Endothelial cell of umbilical vein (primary cell): ENCODE data around the gene MRPS23. TPM values are rescaled to one million over a fixed set of nuclear protein-coding genes. Genes with fewer than 3 reads are reported as not detected.

Experiments
- BruUV-seq: library from RNA; stranded (reverse); fragments of 400-500 nt; replicated peaks from 2 replicates; lab custom pipeline; 2021; lab: Mats Ljungman, UMichigan
- CTCF ChIA-PET: fragments of 300-600, 350-600 bp; sonication (Branson Sonifier 250); formaldehyde crosslinking; loops from one replicate; lab custom pipeline; 2021; ENCODE audit warnings: antibody characterized with exemption, inconsistent platforms; lab: Charles Lee
- POLR2A ChIA-PET: fragments of 300-600, 350-600 bp; sonication (Branson Sonifier 250); formaldehyde crosslinking; loops from one replicate; lab custom pipeline; 2021; ENCODE audit warnings: antibody characterized with exemption, inconsistent platforms; lab: Charles Lee
- DNase-seq: peaks from one replicate; pipeline ENCODE4 v3.0.0-alpha.2; 2011; ENCODE audit warnings: low read depth, low spot score
- FAIRE-seq: peaks from 2 replicates; lab custom pipeline; 2011; peaks lifted over from hg19 to GRCh38; lab: Jason Lieb, UNC
- H2AFZ ChIP-seq: 2 replicates; pipeline ENCODE4 v1.6.0; 2012; ENCODE audit warnings: low read depth, low read length, control low read depth, inconsistent platforms
- H3K27ac ChIP-seq: 2 replicates; pipeline ENCODE4 v1.5.1; 2011; ENCODE audit warnings: low read depth, mild to moderate bottlenecking, control low read depth, low read length, moderate library complexity; ENCODE audit not compliant: insufficient read depth
- H3K27me3 ChIP-seq, 2 experiments: 2 replicates each; pipeline versions ENCODE4 v1.6.0 to v1.6.1; 2011; ENCODE audit warnings: low read length in 2 of 2, mixed read lengths in 1 of 2; ENCODE audit not compliant: control insufficient read depth in 2 of 2, insufficient read depth in 2 of 2
- H3K36me3 ChIP-seq, 2 experiments: 2 replicates in 1 of 2; 3 replicates in 1 of 2; pipeline ENCODE4 v1.5.1; 2011; ENCODE audit warnings: low read length in 2 of 2, mild to moderate bottlenecking in 1 of 2, moderate library complexity in 1 of 2; ENCODE audit not compliant: control insufficient read depth in 2 of 2, insufficient read depth in 2 of 2; ENCODE audit errors: extremely low read depth in 1 of 2
- H3K4me1 ChIP-seq: 3 replicates; pipeline ENCODE4 v1.5.1; 2011; ENCODE audit warnings: mild to moderate bottlenecking, low read length; ENCODE audit not compliant: control insufficient read depth, insufficient read depth; ENCODE audit errors: extremely low read depth
- H3K4me2 ChIP-seq: 2 replicates; pipeline ENCODE4 v1.6.1; 2011; ENCODE audit warnings: low read length, control low read depth, mixed read lengths; ENCODE audit not compliant: insufficient read depth
- H3K4me3 ChIP-seq, 3 experiments: fragments of 200-600 bp in 1 of 3; sonication (generic), shearing (Covaris generic) in 1 of 3; replicated peaks in 1 of 3; 2 replicates each; pipeline ENCODE4 v1.5.1; 2011 to 2016; ENCODE audit warnings: control low read depth in 3 of 3, low read length in 3 of 3, mild to moderate bottlenecking in 2 of 3, inconsistent platforms in 1 of 3, low read depth in 1 of 3, moderate library complexity in 1 of 3; ENCODE audit not compliant: insufficient read depth in 1 of 3
- H3K79me2 ChIP-seq: 2 replicates; pipeline ENCODE4 v1.6.0; 2012; ENCODE audit warnings: low read length, inconsistent platforms; ENCODE audit not compliant: control insufficient read depth, insufficient read depth
- H3K9ac ChIP-seq: replicated peaks from 2 replicates; pipeline ENCODE3; 2011; ENCODE audit warnings: low read length, control low read depth; ENCODE audit not compliant: insufficient read depth; ENCODE audit errors: extremely low read depth
- H3K9me1 ChIP-seq: replicated peaks from 3 replicates; pipeline ENCODE4 v1.6.0; 2011; ENCODE audit warnings: mild to moderate bottlenecking, low read length; ENCODE audit not compliant: control insufficient read depth, insufficient read depth; ENCODE audit errors: extremely low read depth
- H3K9me3 ChIP-seq: replicated peaks from 2 replicates; pipeline ENCODE4 v1.5.1; 2012; ENCODE audit warnings: low read length, inconsistent platforms; ENCODE audit not compliant: control insufficient read depth, insufficient read depth
- H4K20me1 ChIP-seq: replicated peaks from 2 replicates; pipeline ENCODE3; 2011; ENCODE audit warnings: mild to moderate bottlenecking, low read length; ENCODE audit not compliant: control insufficient read depth, insufficient read depth; ENCODE audit errors: extremely low read depth
- FOS ChIP-seq: IDR thresholded peaks from 2 replicates; pipeline ENCODE4 v1.6.1; 2011; ENCODE audit warnings: mild to moderate bottlenecking, low read length, moderate library complexity, borderline replicate concordance; ENCODE audit not compliant: insufficient read depth
- GATA2 ChIP-seq: IDR thresholded peaks from 2 replicates; pipeline ENCODE4 v1.7.0; 2011; ENCODE audit warnings: low read depth, mild to moderate bottlenecking, moderate library complexity, mixed read lengths, low read length; ENCODE audit not compliant: insufficient read length, insufficient read depth
- MAX ChIP-seq: IDR thresholded peaks from 2 replicates; pipeline ENCODE4 v1.6.1; 2011; ENCODE audit not compliant: insufficient read depth, insufficient read length
- MYC ChIP-seq: IDR thresholded peaks from one replicate; pipeline ENCODE4 v1.6.1; 2011; ENCODE audit warnings: mild to moderate bottlenecking, low read depth, low read length
- POLR2AphosphoS5 ChIP-seq: IDR thresholded peaks from 2 replicates; pipeline ENCODE4 v1.6.1; 2012; ENCODE audit warnings: low read depth, mild to moderate bottlenecking, control low read depth, low read length, moderate library complexity; ENCODE audit not compliant: insufficient read depth
- dilution Hi-C: fragments of 300-500 bp; cut with MboI; formaldehyde crosslinking; loops from one replicate; pipeline ENCODE4 v1.15.0; 2019; ENCODE audit warnings: low sequenced_read_pairs; ENCODE audit not compliant: extremely low pct_ligation_motif_present
- intact Hi-C: fragments of 100-400 bp; cut with micrococcal nuclease; formaldehyde crosslinking; loops from one replicate; pipeline ENCODE4 v1.10.0; 2022
- polyA plus RNA-seq, 4 experiments: library from polyadenylated mRNA; depleted of rRNA in 3 of 4; stranded (reverse) in 3 of 4; unstranded in 1 of 4; fragments of >200 nt; gene quantifications; 2 replicates each; pipeline versions ENCODE4 v1.2.1 to v1.2.3, GENCODE V29; 2011 to 2012; ENCODE audit warnings: missing spikeins in 1 of 4
- total RNA-seq: library from RNA; stranded (reverse); gene quantifications from 2 replicates; pipeline ENCODE4 v1.2.3, GENCODE V29; 2021
- TF ChIP-seq, protein P1 (sequence below), 2 donors: IDR thresholded peaks; 1 replicate in 1 of 2; 2 replicates in 1 of 2; pipeline ENCODE4 v1.5.1; 2011; ENCODE audit warnings: low read length in 2 of 2, mild to moderate bottlenecking in 2 of 2, moderate library complexity in 2 of 2, control low read depth in 1 of 2, inconsistent platforms in 1 of 2, low read depth in 1 of 2; ENCODE audit not compliant: insufficient read depth in 1 of 2; ENCODE audit errors: extremely low read depth in 1 of 2

The MRPS23 gene
- total and polyA plus RNA-seq, 2 donors (not counting 3 experiments of a cell fraction or from before 2014, with no cell fraction given): 39.9 to 46.2 TPM

- H3K79me2 ChIP-seq: no peaks in the 10 kb centered on the region
- peaks cover 3% of the 10 kb centered on the region in 2 experiments for H3K27me3 ChIP-seq
- ChIA-PET CTCF (interaction anchor here (1.0 to 3.8 kb wide), 4 partner anchors 12 to 670 kb away, joined by 3 to 22 read pairs (median 4); no protein-coding TSS in a partner anchor), POLR2A (no interaction called here)
- FAIRE-seq: no peak
- no peak for DNase-seq
- no peaks in the 10 kb centered on the region for H4K20me1 ChIP-seq
- dilution Hi-C loops (no loop called here), intact Hi-C loops (no loop called here)
- H3K9me1 ChIP-seq: no peaks in the 10 kb centered on the region
- BruUV-seq: no TSS peak
- no peak overlapping the region for H2AFZ ChIP-seq
- H3K27ac ChIP-seq: no peak overlapping the region
- no peak overlapping the region for H3K4me2 ChIP-seq
- no peaks in the 10 kb centered on the region for H3K4me1 ChIP-seq
- no peaks in the 10 kb centered on the region for H3K36me3 ChIP-seq
- H3K4me3 ChIP-seq: no peak overlapping the region
- no peak overlapping the region for H3K9ac ChIP-seq
- no peaks in the 10 kb centered on the region for H3K9me3 ChIP-seq
- TF ChIP-seq MYC: no peak
Measured at GRCh38 chr17:57794841-57795240, 55.0 kb downstream of the MRPS23 start.

- no peaks in the 10 kb centered on the region for H3K36me3 ChIP-seq
- TF ChIP-seq, protein P1, sequence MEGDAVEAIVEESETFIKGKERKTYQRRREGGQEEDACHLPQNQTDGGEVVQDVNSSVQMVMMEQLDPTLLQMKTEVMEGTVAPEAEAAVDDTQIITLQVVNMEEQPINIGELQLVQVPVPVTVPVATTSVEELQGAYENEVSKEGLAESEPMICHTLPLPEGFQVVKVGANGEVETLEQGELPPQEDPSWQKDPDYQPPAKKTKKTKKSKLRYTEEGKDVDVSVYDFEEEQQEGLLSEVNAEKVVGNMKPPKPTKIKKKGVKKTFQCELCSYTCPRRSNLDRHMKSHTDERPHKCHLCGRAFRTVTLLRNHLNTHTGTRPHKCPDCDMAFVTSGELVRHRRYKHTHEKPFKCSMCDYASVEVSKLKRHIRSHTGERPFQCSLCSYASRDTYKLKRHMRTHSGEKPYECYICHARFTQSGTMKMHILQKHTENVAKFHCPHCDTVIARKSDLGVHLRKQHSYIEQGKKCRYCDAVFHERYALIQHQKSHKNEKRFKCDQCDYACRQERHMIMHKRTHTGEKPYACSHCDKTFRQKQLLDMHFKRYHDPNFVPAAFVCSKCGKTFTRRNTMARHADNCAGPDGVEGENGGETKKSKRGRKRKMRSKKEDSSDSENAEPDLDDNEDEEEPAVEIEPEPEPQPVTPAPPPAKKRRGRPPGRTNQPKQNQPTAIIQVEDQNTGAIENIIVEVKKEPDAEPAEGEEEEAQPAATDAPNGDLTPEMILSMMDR (IDR thresholded peaks at IDR 0.05; ENCODE audit: extremely low read depth in 1 of 2, insufficient read depth in 1 of 2, low read depth in 1 of 2, low read length in 2 of 2): no peak
- TF ChIP-seq MYC (no peak), MAX (no peak), FOS (no peak), POLR2AphosphoS5 (no peak), GATA2 (no peak)
- no TSS peak for BruUV-seq
- ChIA-PET POLR2A (no interaction called here), CTCF (interaction anchor here (1.1 to 1.6 kb wide), 3 partner anchors 15 to 191 kb away, joined by 3 read pairs; no protein-coding TSS in a partner anchor)
- peaks cover 21 to 32% of the 10 kb centered on the region in 2 experiments for H3K27me3 ChIP-seq
- DNase-seq (no peak), FAIRE-seq (no peak)
- H3K9me1 ChIP-seq: no peaks in the 10 kb centered on the region
- H3K27ac ChIP-seq: no peak overlapping the region
- no peaks in the 10 kb centered on the region for H3K4me1 ChIP-seq
- no peaks in the 10 kb centered on the region for H3K79me2 ChIP-seq
- H3K9ac ChIP-seq: no peak overlapping the region
- intact Hi-C loops (no loop called here), dilution Hi-C loops (no loop called here)
- no peak overlapping the region for H3K4me3 ChIP-seq
- H3K9me3 ChIP-seq: no peaks in the 10 kb centered on the region
- no peak overlapping the region for H2AFZ ChIP-seq
- no peaks in the 10 kb centered on the region for H4K20me1 ChIP-seq
- no peak overlapping the region for H3K4me2 ChIP-seq
Measured at GRCh38 chr17:57788725-57789124, 61.1 kb downstream of the MRPS23 start.
